ENCODE measurements around the gene TTC28.

TTC28 gene

DNA sequence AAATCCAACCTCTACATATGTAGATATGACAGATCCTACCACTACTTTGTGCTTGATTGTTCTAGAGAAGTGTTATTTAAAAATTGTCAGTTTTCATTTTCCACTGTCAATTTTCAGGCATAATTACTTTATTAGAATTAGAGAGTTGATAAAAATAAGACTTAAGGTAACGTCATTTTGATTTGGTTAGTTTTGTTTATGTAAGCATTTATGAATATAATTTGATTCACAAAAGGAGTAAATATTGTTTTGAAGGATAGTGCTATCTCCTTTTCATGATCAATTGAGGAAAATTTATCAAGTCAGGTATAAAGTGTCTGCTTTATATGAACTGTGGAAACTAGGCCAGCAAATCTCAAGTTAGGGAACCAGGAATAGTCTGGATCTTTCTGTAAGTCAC, 718.0 kb downstream of the TTC28 start:
- no peak for DNase-seq (ENCODE audit: low spot score)

DNA sequence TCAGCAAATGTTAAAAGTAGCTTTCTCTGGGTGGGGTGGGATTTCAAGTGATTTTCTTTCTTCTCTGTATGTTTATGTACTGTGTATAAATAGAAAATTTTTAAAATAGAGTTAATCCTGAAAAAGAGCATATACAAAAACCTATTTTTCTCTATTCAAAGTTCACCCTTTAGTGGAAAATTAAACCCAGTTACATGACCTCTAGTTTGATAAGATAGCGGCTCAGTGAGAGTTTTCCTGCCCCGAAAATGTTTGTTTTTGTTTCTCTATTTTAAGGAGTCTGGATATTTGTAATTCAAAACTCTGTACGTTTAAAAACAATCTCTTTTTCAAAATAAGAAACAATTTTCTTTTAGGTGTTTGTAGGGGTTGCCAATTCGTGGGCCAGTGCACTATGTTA, 718.5 kb downstream of the TTC28 start:
- no peak for DNase-seq (ENCODE audit: low spot score)

DNA sequence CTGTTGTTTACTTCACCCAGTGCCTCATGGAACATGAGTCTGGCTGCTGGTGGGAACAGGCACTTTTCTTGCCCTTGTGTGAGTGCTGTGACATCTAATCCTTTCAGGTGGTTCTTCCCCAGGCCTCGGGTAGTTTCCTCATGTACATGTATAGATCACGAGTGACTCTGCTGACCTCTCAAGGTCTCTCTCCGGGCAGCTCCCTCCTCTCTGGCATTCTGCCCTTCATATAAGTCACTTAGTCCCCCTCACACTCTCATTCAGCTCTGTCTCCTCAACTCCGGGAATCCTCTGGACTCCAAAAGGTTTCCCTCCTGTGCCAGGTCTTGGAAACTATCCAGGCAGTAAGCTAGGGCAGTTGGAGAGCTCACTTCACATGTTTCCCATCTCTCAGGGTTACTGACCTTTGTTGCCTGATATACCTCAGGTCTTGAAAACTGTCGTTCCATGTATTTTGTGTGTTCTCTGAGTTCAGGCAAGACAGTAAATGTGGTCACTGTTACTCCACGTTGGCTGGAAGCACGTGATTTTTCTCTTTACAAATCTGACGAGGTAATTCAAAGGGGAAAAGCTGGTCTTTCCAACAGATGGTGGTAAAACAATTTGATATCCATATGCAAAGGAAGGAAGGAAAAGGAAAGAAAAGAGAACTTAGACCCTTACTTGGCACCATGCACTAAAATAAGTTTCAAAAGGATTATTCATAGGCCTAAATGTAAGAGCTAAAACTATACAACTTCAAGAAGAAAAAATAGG, 720.1 kb downstream of the TTC28 start:
- DNase-seq (ENCODE audit: low spot score), result no peak

DNA sequence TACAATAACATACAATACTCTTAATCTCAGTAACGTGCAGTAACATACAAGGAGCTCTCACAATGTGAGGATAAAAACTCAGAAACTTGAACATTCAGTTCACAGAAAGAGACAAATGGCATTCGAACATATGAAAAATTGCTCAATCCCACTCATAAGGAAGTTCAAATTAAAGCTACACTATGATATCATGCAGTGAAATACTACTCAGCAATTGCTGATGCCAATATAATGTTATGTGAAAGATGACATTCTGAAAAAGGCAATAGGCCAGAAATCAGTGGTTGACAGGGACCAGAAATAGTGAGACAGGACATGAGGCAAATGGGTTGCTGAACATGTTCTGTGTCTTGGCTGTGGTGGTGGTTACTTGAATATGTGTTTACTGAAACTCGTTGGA, 726.9 kb downstream of the TTC28 start:
- no peak for DNase-seq (ENCODE audit: low spot score)

DNA sequence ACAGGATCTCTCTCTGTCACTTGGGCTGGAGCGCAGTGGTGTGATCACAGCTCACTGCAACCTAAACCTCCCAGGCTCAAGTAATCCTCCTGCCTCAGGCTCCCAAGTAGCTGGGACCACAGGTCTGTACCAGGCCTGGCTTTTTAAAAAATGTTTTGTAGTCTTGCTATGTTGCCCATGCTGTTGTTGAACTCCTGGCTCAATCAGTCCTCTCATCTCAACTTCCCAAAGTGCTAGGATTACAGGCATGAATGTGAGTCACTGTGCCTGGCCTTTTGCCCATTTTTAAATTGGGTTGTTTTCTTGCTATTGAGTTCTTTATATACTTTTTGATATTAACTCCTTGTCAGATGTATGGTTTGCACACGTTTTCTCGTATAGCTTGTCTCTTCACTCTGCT, 727.5 kb downstream of the TTC28 start:
- no peak for DNase-seq (ENCODE audit: low spot score)

DNA sequence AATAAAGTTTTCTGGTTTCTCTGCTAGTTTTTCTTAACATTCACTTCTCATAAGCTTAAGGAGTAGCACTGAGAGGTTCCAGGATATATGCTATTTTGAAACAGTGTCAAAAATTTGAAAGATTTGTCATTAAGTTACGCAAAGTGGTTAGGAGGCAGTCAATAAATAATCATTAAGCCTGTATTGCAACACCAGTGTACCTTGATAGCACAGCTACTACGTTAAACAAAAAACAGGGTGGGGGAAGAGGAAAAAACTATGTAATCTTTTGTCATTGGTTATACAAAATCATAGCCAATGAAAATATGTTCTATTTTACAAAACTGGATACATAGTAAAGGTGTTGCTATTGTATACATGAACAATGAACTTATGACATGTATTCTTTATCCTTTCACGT, 730.2 kb downstream of the TTC28 start:
- DNase-seq (ENCODE audit: low spot score), result no peak

DNA sequence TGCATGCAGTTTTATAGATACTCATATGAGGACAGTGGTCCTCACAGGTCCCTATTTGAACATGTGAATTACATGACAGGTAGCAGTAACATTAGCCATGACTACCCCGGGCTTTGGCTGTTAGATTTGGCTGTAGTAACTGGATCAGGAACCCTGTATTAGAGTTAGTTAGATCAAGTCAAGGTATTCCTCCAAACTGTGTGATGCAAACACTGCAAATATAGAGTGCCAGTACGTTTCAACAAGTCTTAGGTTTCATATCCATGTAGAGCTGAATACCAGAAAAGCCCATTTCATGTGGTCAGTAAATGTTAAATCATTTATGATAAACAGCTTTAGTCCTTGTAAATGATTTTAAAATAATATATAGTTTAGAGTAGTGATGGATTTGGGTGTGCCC, 731.1 kb downstream of the TTC28 start:
- DNase-seq (ENCODE audit: low spot score), result no peak

DNA sequence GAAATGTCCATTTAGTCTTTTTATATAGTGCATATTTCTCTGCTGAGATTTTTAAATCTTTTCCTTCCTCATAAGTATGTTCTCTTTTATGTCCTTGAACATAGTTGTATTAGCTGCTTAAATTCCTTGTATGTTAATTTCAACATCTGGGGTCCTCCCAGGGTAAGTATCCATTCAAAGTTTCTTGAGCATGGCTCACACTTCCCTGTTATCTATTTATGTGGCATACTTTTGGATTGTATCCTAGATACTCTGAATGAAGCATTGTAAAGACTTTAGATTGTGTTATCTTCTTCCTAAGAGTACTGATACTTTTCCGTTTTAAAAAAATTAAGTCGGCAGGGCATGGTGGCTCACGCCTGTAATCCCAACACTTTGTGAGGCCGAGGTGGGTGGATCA, 732.2 kb downstream of the TTC28 start:
- no peak for DNase-seq (ENCODE audit: low spot score)

DNA sequence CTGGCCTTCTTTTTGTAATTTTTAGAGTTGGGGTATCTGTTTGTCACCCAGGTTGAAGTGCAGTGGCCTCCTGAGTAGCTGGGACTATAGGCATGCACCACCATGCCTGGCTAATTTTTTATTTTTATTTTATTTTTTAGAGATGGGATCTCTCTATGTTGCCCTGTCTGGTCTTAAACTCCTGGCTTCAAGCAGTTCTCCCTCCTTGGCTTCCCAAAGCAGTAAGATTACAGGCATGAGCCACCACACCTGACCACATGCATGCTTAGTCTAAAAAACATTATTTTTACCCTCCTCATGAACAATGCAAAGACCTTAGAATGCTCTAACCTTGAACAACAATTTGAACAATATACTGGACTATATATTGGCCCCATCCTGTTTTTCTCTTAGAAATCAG, 738.5 kb downstream of the TTC28 start:
- no peak for DNase-seq (ENCODE audit: low spot score)

DNA sequence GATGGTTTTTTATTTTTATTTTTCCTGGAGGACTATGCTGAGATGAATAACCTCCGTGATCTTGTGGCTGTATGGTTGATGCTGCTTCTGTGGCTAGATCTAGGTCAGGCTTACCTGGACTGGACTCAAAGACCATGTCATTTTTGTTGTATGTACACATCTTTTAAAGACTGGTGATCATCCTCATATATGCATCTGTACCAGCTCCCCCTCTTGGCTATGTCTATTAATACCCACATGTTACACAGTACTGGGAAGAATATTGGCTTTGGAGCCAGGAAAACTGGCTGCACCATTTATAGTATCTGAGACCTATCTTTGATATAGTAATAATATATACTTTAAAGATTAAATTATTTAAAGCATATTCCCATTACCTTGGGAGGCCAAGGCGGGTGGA, 742.2 kb downstream of the TTC28 start:
- DNase-seq (ENCODE audit: low spot score), result no peak

DNA sequence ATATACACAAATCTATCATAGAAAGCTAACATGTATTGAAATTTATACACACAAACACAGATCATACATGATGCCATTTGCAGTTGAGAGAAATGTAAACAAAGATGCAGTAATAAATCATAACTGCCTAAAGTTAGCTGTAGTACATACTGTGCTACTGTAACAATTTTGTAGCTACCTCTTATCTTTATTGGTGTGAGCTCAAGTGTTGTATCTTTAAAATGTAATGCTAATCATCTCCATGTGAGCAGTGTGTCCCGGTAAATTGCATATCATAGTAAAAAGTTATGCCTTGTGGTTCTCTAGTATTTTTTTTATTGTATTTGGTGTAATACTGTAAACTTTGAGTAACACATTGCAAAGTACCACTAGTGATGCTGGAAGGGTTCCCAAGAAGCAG, 743.7 kb downstream of the TTC28 start:
- DNase-seq (ENCODE audit: low spot score), result no peak

DNA sequence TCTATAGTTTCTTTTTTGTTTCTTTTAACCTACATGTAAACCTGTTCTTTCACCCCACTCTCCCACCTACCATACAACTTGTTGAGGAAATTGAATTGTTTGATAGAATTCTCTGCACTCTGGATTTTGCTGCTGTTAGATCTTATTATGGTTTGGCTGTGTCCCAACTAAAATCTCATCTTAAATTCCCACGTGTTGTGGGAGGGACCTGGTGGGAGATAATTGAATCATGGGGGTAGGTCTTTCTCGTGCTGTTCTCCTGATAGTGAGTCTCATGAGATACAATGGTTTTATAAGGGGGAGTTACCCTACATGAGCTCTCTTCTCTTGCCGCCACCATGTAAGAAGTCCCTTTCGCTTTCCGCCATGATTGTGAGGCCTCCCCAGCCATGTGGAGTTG, 745.6 kb downstream of the TTC28 start:
- no peak for DNase-seq (ENCODE audit: low spot score)

DNA sequence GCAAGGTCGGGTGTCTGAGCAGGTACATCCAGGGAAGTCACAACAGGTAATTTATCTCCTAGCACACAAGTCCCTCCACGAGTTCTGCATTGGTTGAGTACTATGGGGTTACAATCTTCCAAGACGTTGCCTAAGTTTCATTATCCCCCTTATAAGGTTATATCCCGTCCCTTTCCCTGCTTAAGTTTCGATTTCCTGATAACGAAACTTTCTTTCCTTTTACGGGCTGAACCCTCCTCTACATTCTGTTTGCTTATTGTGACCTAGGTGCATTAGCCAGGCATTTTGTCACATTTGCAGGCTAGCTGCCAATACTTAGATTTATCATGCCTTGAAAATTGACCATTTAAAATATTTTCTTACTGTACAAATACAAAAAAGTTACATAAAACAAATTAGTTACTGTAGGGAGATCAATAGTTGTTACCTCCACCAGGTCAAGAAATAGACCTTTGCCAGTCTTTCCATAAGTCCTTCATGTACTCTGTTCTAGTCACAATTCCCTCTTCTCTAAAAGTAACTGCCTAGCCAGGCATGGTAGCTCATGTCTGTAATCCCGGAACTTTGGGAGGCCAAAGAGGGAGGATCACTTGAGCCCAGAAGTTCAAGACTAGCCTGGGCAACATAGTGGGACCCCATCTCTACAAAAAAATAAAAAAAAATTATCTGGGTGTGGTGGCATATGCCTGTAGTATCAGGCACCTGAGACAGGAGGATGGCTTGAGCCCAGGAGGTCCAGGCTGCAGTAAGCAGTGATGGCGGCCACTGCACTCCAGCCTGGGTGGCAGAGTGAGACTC, 746.3 kb downstream of the TTC28 start:
- DNase-seq (ENCODE audit: low spot score), result no peak

DNA sequence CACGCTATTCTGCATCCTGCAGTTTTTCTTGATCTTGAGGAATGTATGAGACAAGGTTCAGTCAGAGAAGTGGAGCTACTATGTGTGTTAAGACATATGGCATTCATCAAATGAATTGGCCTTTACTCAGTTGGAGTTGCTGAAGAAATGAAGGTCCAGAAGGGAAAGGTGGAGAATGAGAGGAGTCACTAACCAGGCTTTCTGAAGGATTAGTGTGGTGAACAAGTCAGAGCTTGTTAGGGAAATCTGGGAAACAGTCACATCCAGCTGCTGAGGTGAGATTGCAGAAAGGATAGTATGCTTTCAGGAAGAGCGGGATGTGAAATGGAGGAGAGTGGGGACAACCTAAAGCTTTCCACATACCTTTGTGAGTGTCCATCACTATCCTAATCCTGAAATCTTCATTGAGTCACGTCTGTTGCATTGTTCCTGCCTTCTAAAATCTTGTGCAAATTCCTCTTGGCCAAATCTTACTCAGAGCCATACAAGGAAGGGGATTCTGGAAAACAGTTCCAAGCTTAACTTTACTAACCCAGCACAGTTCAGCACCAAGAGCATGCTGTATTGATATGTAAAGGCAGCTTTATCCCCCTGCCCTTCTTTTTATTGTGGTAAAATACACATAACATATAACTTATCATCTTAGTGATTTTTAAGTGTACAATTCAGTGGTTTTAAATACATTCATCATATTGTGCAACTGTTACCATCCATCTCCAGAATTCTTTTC, 749.1 kb downstream of the TTC28 start:
- DNase-seq (ENCODE audit: low spot score), result no peak
